ENCODE results near the gene SCAPER. TPM values are rescaled to one million over a fixed set of nuclear protein-coding genes. Genes with fewer than 3 reads are reported as not detected.
"Not testable (repeated sequence)": the region's sequence is repeated elsewhere in the genome, so short reads cannot be mapped to it uniquely, and the experiment has no call there.

SCAPER gene
- polyA plus RNA-seq, 4 donors = 21.6 to 29.0 (median 26.0) TPM

GRCh38 chr15:76440441-76440840 lies 464.7 kb downstream of the SCAPER start:
- no peak for DNase-seq (ENCODE audit: low read depth in 4 of 4, low spot score in 3 of 4)

- peak; percentile 2 to 27 (median 21) for DNase-seq (ENCODE audit: low read depth in 4 of 4, low spot score in 3 of 4)
Measured at GRCh38 chr15:76439542-76439941, 465.6 kb downstream of the SCAPER start.

GRCh38 chr15:76433798-76434400 lies 471.2 kb downstream of the SCAPER start:
- no peak for DNase-seq (ENCODE audit: low read depth in 4 of 4, low spot score in 3 of 4)

- not testable (repeated sequence) for DNase-seq (ENCODE audit: low read depth in 4 of 4, low spot score in 3 of 4)
Measured at GRCh38 chr15:76433036-76433435, 472.1 kb downstream of the SCAPER start.

GRCh38 chr15:76432604-76433003 lies 472.5 kb downstream of the SCAPER start:
- no peak for DNase-seq (ENCODE audit: low read depth in 4 of 4, low spot score in 3 of 4)

GRCh38 chr15:76431971-76432370 lies 473.2 kb downstream of the SCAPER start:
- peak in 1 of 4 donors; percentile 0 for DNase-seq (ENCODE audit: low read depth in 4 of 4, low spot score in 3 of 4)

- not testable (repeated sequence) for DNase-seq (ENCODE audit: low read depth in 4 of 4, low spot score in 3 of 4)
Measured at GRCh38 chr15:76430711-76431110, 474.4 kb downstream of the SCAPER start.

- DNase-seq (ENCODE audit: low read depth in 4 of 4, low spot score in 3 of 4) = no peak
Measured at GRCh38 chr15:76429661-76430060, 475.5 kb downstream of the SCAPER start.

- no peak for DNase-seq (ENCODE audit: low read depth in 4 of 4, low spot score in 3 of 4)
Measured at GRCh38 chr15:76426941-76427340, 478.2 kb downstream of the SCAPER start.

- no peak for DNase-seq (ENCODE audit: low read depth in 4 of 4, low spot score in 3 of 4)
Measured at GRCh38 chr15:76418352-76419140, 486.6 kb downstream of the SCAPER start.

- DNase-seq (ENCODE audit: low read depth in 4 of 4, low spot score in 3 of 4) = no peak
Measured at GRCh38 chr15:76401285-76401684, 503.9 kb downstream of the SCAPER start.

GRCh38 chr15:76398317-76399104 lies 506.6 kb downstream of the SCAPER start:
- DNase-seq (ENCODE audit: low read depth in 4 of 4, low spot score in 3 of 4) = no peak

- DNase-seq (ENCODE audit: low read depth in 4 of 4, low spot score in 3 of 4) = no peak
Measured at GRCh38 chr15:76393614-76394013, 511.5 kb downstream of the SCAPER start.

- DNase-seq (ENCODE audit: low read depth in 4 of 4, low spot score in 3 of 4) = no peak
Measured at GRCh38 chr15:76391847-76392246, 513.3 kb downstream of the SCAPER start.

GRCh38 chr15:76391309-76391708 lies 513.8 kb downstream of the SCAPER start:
- DNase-seq (ENCODE audit: low read depth in 4 of 4, low spot score in 3 of 4) = no peak

- no peak for DNase-seq (ENCODE audit: low read depth in 4 of 4, low spot score in 3 of 4)
Measured at GRCh38 chr15:76390571-76390970, 514.6 kb downstream of the SCAPER start.

- no peak for DNase-seq (ENCODE audit: low read depth in 4 of 4, low spot score in 3 of 4)
Measured at GRCh38 chr15:76386926-76387325, 518.2 kb downstream of the SCAPER start.

- no peak for DNase-seq (ENCODE audit: low read depth in 4 of 4, low spot score in 3 of 4)
Measured at GRCh38 chr15:76386178-76386577, 519.0 kb downstream of the SCAPER start.

GRCh38 chr15:76384409-76384808 lies 520.7 kb downstream of the SCAPER start:
- no peak for DNase-seq (ENCODE audit: low read depth in 4 of 4, low spot score in 3 of 4)

GRCh38 chr15:76382987-76383728 lies 522.0 kb downstream of the SCAPER start:
- DNase-seq (ENCODE audit: low read depth in 4 of 4, low spot score in 3 of 4) = no peak

GRCh38 chr15:76381366-76381765 lies 523.8 kb downstream of the SCAPER start:
- no peak for DNase-seq (ENCODE audit: low read depth in 4 of 4, low spot score in 3 of 4)

Data from left renal pelvis (tissue), 4 donors.